Parathyroid adenoma (tissue), 2 donors: Measurements from ENCODE around the gene MAD1L1.

ENCODE experiments used
- H2AFZ ChIP-seq: fragments of 300-600 bp; sonication (generic); one replicate; pipeline ENCODE4 v1.7.0; 2017; ENCODE audit warnings: antibody characterized with exemption, mild to moderate bottlenecking
- H3K27ac ChIP-seq: fragments of 300-600 bp; sonication (generic); one replicate; pipeline ENCODE4 v1.7.0; 2017
- H3K27me3 ChIP-seq: fragments of 300-600 bp; sonication (generic); one replicate; pipeline ENCODE4 v1.7.0; 2017; ENCODE audit warnings: low read length; ENCODE audit not compliant: control insufficient read depth, insufficient read depth
- H3K36me3 ChIP-seq: fragments of 300-600 bp; sonication (generic); one replicate; pipeline ENCODE4 v1.7.0; 2017; ENCODE audit warnings: low read length; ENCODE audit not compliant: control insufficient read depth, insufficient read depth
- H3K4me1 ChIP-seq: fragments of 300-600 bp; sonication (generic); one replicate; pipeline ENCODE4 v1.7.0; 2017; ENCODE audit warnings: control low read depth
- H3K4me2 ChIP-seq: fragments of 300-600 bp; sonication (generic); one replicate; pipeline ENCODE4 v1.7.0; 2017; ENCODE audit warnings: low read length
- H3K4me3 ChIP-seq: fragments of 300-600 bp; sonication (generic); one replicate; pipeline ENCODE4 v1.7.0; 2017; ENCODE audit warnings: low read depth, low read length
- H3K79me2 ChIP-seq: fragments of 300-600 bp; sonication (generic); one replicate; pipeline ENCODE4 v1.7.0; 2017; ENCODE audit warnings: control low read depth
- H3K9ac ChIP-seq: fragments of 300-600 bp; sonication (generic); one replicate; pipeline ENCODE4 v1.7.0; 2017; ENCODE audit warnings: mild to moderate bottlenecking
- H3K9me3 ChIP-seq: fragments of 300-600 bp; sonication (generic); one replicate; pipeline ENCODE4 v1.7.0; 2017; ENCODE audit warnings: low read length; ENCODE audit not compliant: control insufficient read depth
- TF ChIP-seq, protein P1 (sequence below): fragments of 300-600 bp; sonication (generic); IDR thresholded peaks from one replicate; pipeline ENCODE4 v1.7.0; 2017; ENCODE audit warnings: antibody characterized with exemption, mild to moderate bottlenecking
- donor health status: primary hyperparathyroidism.

Gene MAD1L1

DNA sequence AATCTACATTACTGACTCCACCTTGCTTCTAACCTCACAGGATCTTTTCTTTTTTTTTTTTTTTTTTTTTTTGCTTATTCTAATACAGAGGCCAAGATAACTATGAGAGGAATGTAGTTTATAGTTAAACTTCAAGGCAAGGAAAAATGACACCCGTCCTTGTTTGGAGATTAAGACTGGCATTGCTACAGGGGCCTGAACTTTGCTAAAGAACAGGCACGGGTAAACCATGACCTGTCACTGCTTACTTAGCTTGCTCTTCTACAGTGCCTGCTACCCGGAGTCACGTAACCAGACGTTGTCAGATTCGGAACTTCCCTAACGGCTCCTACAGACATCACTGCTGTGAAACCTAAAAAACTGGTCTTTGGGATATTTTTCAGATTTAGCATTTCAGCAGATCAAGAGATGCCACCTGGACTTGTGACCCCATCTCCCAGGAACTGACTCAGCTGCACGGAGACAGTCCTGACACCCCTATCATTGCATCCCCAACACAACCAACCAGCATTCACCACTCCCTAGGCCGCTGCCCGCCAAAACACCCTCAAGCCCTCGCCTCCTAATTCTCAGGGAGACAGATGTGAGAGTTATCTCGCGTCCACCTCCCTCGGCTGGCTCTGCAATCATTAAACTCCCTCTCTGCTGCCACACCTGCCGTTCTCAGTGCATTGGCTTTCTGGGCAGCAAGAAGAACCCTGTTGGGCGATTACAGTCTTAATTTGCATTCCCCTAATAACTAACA lies 27.5 kb downstream of the MAD1L1 start:
- Histone ChIP-seq H2AFZ (no peak overlapping the region), H3K4me2 (no peak overlapping the region), H3K27me3 (no peaks in the 10 kb centered on the region), H3K27ac (no peak overlapping the region), H3K79me2 (no peaks in the 10 kb centered on the region), H3K4me3 (no peak overlapping the region), H3K9me3 (no peaks in the 10 kb centered on the region), H3K4me1 (no peaks in the 10 kb centered on the region), H3K36me3 (no peaks in the 10 kb centered on the region), H3K9ac (no peak overlapping the region)
- TF ChIP-seq, protein P1, sequence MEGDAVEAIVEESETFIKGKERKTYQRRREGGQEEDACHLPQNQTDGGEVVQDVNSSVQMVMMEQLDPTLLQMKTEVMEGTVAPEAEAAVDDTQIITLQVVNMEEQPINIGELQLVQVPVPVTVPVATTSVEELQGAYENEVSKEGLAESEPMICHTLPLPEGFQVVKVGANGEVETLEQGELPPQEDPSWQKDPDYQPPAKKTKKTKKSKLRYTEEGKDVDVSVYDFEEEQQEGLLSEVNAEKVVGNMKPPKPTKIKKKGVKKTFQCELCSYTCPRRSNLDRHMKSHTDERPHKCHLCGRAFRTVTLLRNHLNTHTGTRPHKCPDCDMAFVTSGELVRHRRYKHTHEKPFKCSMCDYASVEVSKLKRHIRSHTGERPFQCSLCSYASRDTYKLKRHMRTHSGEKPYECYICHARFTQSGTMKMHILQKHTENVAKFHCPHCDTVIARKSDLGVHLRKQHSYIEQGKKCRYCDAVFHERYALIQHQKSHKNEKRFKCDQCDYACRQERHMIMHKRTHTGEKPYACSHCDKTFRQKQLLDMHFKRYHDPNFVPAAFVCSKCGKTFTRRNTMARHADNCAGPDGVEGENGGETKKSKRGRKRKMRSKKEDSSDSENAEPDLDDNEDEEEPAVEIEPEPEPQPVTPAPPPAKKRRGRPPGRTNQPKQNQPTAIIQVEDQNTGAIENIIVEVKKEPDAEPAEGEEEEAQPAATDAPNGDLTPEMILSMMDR = no peak

DNA sequence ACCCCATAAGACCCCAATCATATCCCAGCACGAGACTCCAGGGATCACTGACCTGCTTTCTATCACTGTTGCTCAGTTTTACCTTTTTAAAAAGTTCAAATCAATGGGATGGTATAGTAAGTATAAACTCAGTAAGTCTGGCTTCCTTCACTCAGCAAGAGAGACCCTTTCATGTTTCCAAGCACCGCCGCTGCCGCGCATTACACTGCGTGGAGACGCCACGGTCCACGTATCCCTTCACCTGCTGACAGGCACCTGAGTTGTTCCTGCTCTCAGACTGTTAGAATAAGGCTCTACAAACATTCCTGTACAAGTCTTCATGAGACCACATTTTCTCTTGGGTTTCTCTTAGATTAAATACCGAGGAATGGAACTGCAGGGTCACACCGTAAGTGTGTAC lies 28.3 kb downstream of the MAD1L1 start:
- Histone ChIP-seq H2AFZ (no peak overlapping the region), H3K36me3 (no peaks in the 10 kb centered on the region), H3K9ac (no peak overlapping the region), H3K27me3 (no peaks in the 10 kb centered on the region), H3K4me2 (no peak overlapping the region), H3K4me1 (no peaks in the 10 kb centered on the region), H3K79me2 (peaks cover 2% of the 10 kb centered on the region), H3K9me3 (no peaks in the 10 kb centered on the region), H3K27ac (no peak overlapping the region), H3K4me3 (no peak overlapping the region)
- TF ChIP-seq, protein P1 = no peak

DNA sequence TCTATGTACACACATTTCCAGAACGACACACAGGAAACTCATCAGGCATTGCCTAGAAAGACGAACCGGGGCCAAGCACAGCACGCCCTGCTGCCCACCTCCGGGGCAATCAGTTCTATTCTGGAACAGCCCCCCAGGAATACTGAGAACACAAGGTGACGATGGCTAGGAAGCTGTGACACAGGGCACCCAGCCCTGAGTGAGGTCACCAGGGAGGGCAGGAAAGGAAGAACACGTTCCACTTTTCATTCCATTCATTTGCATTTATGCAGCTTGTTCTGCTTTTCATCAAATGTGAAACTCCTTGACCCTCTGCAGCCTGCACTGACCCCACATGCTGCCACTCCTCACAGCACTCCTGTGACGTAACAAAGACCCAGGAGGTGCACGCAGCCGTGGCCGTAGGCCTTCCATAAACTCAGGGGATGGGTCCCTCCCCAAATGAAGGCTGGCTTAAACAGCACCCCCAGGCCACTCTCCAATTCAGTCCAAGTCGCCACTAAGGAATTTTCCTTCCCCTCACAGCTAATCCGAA lies 28.9 kb downstream of the MAD1L1 start:
- no peaks in the 10 kb centered on the region for H3K9me3 ChIP-seq
- H3K27me3 ChIP-seq = no peaks in the 10 kb centered on the region
- no peak overlapping the region for H3K9ac ChIP-seq
- H3K27ac ChIP-seq = no peak overlapping the region
- H3K79me2 ChIP-seq = peaks cover 2% of the 10 kb centered on the region
- H3K36me3 ChIP-seq = no peaks in the 10 kb centered on the region
- TF ChIP-seq, protein P1 = no peak
- no peak overlapping the region for H3K4me3 ChIP-seq
- no peak overlapping the region for H2AFZ ChIP-seq
- no peak overlapping the region for H3K4me2 ChIP-seq
- H3K4me1 ChIP-seq = no peaks in the 10 kb centered on the region

DNA sequence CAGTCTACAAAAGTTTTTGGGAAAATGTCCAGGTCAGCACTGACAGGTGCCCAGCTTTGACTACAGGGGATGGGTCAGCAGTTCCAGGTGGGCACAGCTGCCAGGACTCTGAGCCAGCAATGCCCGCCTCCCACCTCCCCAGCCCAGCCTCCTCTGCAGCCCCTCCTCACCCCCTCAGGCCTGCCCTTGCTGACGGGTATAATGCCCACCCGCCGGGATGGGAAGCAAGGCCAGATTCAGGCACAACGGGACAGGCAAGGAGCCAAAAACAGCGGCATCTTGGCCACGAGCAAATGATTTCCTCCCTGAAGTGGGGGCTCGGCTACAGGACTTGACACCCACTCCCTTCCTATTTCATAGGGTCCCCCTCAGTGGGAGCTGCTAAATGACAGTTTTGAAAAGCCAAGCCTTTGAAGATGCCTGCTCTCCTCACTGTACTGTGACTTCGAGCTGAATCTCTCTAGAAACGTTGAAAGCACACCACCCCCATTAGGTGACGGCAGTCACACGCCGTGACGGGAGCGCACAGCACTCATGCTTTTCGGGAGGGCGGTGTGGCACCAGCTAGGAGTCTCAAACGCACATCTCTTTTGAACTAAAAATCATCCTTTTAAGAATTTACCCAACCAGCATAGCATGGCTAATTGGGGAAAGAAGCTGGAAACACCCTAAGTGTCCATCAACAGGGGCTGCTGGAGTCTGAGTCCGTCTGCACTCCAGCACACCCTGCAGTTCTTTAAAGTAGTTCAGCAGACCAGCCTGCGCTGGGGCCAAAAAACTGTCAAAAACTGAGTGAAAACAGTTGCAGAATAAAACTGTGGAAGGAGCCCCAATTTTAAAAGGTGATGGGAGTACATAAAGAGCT lies 29.6 kb downstream of the MAD1L1 start:
- no peak overlapping the region for H3K4me2 ChIP-seq
- H3K4me3 ChIP-seq = no peak overlapping the region
- H3K27ac ChIP-seq = no peak overlapping the region
- H3K27me3 ChIP-seq = no peaks in the 10 kb centered on the region
- TF ChIP-seq, protein P1 = no peak
- H3K36me3 ChIP-seq = no peaks in the 10 kb centered on the region
- H2AFZ ChIP-seq = no peak overlapping the region
- H3K9ac ChIP-seq = no peak overlapping the region
- H3K79me2 ChIP-seq = peaks cover 2% of the 10 kb centered on the region
- H3K9me3 ChIP-seq = no peaks in the 10 kb centered on the region
- no peaks in the 10 kb centered on the region for H3K4me1 ChIP-seq
